ENCODE data around the gene EPS8.
"Not testable (repeated sequence)": the region's sequence is repeated elsewhere in the genome, so short reads cannot be mapped to it uniquely, and the experiment has no call there.

The EPS8 gene

GRCh38 chr12:15634010-15634683 lies 155.0 kb downstream of the EPS8 start:
- DNase-seq, result no peak

- DNase-seq, result no peak
Measured at GRCh38 chr12:15633201-15633600, 156.0 kb downstream of the EPS8 start.

DNA sequence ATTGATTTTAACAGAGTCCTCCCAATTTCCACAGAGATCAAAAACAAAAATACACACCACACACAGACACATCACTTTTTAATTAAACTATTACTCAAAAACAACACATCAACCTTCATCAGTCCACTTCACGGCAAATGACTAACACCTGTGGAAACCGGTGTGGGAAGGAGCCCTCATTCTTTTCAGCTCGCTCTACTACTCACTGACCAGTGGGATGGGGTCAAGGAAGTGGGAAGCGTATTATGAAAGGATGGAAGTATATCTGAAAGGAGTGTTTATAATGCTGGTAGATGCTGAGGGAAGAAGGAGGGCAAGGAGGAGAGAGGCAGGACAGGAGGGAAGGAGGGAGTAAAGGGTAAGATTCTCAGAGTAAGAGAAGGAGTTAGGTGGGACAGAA lies 156.5 kb downstream of the EPS8 start:
- DNase-seq, result no peak

GRCh38 chr12:15631007-15631715 lies 158.0 kb downstream of the EPS8 start:
- DNase-seq, result no peak

GRCh38 chr12:15629761-15630160 lies 159.4 kb downstream of the EPS8 start:
- no peak for DNase-seq

- no peak for DNase-seq
Measured at GRCh38 chr12:15629108-15629507, 160.1 kb downstream of the EPS8 start.

DNA sequence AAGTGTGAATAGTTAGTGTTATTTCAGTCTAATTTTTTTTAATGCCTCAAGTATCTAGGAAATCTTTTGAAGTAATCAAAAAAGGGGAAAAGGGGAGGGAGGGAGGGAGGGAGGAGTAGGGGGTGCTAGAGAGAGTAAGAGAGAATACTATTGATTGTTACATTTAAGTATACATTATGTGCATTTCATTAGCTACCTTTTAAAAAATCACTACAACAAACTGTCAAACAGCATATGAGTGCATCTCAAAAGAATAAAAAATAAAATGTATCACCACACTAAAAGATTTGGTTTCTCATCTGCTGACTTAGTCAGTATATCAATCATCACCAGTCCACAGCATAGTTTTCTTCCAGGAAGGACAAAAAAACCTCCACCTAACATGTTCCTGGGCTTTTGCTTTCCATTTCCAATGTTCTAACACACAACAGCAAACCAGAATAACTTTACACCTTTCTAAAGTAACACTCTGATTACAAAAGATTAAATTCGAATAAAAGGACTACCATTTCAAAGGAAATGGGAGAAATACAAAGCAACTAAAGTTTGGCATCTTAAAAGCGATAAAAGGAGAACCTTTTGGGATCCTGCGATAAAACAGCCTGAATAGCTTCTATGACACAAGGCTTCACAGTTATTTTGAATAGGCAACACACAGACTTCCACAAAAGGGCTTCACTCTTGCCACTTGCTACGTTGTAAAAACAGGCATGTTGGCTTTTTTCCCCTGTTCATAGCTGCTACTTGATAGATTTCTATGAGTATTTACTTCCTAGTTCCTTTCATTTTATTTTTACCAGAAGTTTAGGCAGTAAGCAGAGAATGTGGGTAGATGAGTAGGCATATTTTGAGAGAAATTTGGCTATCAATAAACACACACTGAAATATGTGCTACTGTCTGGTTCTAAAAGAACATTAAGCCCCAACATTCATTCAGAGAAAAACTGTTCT lies 160.9 kb downstream of the EPS8 start:
- no peak for DNase-seq

- no peak for DNase-seq
Measured at GRCh38 chr12:15625075-15625474, 164.1 kb downstream of the EPS8 start.

DNA sequence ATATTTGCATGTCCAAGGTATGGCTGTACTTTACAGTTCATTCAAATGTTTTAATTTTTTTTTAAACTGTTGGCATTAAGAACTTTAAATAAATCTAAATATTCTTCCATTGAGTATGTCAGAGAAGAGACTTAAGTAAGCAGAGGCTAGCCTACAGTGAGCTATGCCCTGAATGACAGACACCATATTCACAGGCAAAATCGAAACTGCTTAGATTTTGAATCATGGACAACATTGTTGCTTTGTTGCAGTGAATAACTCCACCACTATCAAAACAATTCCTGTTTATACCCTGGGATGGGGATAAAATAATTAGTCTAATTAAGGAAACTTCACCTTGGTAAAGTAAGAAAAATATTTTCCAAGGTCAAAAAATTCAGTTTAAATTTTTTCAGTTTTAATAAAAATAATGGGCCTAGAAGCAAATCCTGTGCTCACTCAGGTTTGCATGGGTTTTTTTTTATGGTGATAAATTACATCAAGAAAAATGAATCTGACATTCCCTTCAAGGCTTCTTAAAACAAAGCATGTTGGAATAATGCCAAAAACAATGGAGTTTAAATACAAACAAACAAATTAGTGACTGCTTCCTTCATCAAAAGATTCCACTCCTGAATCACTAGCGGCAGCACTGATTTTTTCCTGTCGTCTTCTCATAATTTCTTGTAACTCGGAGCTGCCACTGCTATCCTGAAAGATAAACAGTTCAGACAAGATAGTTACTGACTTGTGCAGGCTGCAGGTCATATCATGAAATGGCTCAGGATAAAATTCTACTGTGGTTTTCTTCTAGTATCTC lies 168.2 kb downstream of the EPS8 start:
- DNase-seq, result no peak

- DNase-seq, result not testable (repeated sequence)
Measured at GRCh38 chr12:15616495-15616894, 172.7 kb downstream of the EPS8 start.

DNA sequence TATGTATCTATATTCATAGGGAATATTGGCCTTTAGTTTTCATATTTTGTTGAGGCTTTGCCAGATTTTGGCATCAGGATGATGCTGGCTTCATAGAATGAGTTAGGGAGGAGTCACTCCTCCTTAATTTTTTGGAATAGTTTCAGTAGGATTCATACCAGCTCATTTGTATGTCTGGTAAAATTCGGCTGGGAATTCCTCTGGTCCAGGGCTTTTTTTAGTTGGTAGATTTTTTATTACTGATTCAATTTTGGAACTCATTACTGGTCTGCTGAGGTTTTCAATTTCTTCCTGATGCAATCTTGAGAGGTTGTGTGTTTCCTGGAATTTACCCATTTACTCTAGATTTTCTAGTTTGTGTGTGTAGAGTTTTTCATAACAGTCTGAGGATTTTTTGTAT lies 175.2 kb downstream of the EPS8 start:
- no peak for DNase-seq

GRCh38 chr12:15608941-15609340 lies 180.2 kb downstream of the EPS8 start:
- DNase-seq, result no peak

- no peak for DNase-seq
Measured at GRCh38 chr12:15608406-15608805, 180.8 kb downstream of the EPS8 start.

- no peak for DNase-seq
Measured at GRCh38 chr12:15605881-15606590, 183.2 kb downstream of the EPS8 start.

- no peak for DNase-seq
Measured at GRCh38 chr12:15603474-15604085, 185.6 kb downstream of the EPS8 start.

GRCh38 chr12:15602051-15602672 lies 187.0 kb downstream of the EPS8 start:
- DNase-seq, result no peak

DNA sequence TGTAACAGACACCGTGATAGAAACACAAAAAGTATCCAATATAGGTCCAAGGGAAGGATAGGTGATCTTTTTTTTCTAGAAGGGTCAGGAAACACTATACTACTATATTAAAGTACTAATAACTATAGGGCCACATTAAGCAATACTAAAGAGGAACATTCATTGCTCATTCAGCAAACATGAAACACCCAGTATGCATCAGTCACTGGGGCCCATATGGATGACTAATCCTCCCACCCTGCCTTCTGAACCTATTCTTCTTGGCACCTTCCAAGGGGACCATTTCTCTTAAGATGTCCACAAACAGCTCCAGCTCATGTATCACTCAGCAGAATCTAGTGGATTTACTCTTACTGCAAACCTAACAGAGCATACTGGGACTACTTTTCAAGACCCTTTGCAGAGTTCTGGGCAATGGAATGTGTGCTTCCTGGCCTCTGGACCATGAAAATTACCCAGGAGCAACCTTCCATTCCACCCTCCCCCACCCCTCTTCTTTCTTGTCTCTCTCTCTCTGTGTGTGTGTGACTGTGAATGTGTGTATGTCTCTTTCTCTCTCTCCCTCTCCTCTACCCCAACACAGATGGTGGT lies 187.9 kb downstream of the EPS8 start:
- DNase-seq, result no peak

DNA sequence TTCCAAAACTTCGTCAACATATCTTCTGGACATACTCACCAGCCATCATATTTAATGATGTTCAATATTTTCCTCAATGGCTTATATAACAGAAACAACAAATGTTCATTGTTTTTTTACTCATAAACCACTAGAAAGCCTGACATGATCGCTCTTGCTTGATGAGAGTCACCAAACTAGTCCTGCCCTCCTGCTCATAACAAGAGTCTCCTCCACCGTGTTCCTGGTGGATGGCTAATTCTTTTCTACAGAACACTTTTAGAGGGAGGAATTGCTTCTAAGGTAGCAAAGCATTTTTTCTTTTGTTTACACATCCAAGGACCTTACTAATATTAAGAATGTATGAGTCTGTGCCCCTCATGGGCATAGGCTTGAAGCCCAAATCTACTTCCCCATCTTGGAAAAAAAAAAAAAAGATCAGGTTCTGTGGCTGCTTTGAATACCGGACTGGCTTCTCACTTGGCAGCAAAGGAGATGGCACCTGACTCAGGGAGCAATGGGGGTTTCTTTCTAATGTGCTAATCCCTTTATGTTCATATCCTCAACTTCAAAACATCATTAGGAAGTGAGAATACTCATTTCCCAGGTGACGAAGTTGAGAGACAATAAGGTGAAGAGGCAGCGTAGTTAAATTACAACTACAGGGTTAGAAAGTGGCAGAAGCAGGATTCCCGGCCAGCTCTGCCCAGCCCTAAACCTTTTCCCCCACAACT lies 188.8 kb downstream of the EPS8 start:
- no peak for DNase-seq

GRCh38 chr12:15599266-15600037 lies 189.7 kb downstream of the EPS8 start:
- DNase-seq, result no peak
